Islet of Langerhans (tissue), 1 donor: ENCODE data around the gene LMO4.
A peak's percentile ranks its signal among the peaks of the same experiment; 100 is the strongest.

Source experiments
- FAIRE-seq: peaks from one replicate; lab custom pipeline; 2011; peaks lifted over from hg19 to GRCh38; lab: Jason Lieb, UNC

LMO4 gene

DNA sequence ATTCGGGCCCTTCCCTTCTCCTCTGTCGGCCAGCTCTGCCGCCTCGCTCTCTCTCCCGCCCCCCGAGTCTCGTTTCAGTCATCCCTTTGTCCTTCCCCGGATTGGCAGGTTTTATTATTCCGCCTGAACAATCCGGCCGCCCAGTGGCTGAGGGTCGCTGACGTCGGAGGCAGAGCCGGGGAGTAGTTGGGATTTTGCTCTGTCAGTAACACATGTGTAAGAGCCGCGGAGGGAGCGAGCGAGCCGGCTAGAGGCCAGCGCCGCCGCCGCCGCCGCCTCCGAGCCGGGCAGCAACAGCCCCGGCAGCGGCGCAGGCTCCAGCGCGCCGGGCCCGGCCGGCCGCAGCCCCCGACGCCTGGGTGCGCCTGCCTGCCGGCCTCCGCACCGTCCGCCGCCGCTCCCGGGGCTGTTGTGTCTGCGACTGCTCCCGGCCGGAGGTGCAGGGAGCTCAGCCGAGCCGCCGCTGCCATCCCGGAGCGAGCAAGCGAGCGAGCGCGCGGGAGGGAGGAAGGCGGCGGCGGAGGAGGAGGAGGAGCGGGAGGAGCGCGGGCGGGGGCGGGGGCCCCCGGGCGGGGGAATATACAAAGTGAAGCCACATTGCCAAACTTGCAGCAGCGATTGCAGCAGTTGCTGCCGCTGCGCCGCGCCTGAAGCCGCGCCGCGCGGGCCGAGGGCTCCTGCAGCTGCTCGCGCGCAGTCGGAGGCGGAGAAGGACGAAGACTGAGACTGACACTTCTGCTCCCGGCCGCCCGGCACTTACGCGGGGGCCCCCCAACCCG is at the start of gene LMO4:
LMO4 (plus strand) TSS at position 609 of the 779 bp plus-strand sequence. CDS start 3,136 bp downstream, outside the sequence.
- FAIRE-seq = no peak

- FAIRE-seq = no peak
These were observed 49.2 kb upstream of the LMO4 start for GRCh38 chr1:87279536-87279875.

DNA sequence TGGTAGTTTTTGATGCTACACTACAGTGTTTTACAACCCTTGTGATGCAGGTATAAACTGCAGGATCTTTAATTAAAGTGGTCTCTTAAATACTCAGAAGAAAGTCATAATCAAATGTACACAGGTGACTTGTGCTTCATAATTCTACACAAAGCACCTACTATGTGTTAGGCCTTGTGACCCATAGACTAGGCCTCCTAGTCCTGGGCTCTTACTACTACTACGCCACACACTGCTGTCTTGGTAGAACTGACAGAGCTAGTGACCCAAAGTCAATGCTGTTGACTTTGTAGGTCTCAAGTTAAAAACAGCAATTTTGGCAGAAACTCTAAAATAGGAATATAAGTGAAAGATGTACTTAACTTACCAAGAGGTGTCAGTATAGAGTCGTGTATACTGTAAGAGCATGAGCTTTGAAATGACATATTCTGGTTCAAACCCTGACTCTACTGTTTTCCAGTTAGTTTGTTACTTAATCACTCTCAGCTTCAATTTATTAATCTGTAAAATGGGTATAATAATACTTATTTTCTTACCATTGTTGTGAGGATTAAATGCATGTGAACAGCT is 48.6 kb upstream of the LMO4 start:
- FAIRE-seq = no peak

GRCh38 chr1:87284456-87285240 is 44.0 kb upstream of the LMO4 start:
- FAIRE-seq = no peak

GRCh38 chr1:87291107-87291506 is 37.6 kb upstream of the LMO4 start:
- no peak for FAIRE-seq

DNA sequence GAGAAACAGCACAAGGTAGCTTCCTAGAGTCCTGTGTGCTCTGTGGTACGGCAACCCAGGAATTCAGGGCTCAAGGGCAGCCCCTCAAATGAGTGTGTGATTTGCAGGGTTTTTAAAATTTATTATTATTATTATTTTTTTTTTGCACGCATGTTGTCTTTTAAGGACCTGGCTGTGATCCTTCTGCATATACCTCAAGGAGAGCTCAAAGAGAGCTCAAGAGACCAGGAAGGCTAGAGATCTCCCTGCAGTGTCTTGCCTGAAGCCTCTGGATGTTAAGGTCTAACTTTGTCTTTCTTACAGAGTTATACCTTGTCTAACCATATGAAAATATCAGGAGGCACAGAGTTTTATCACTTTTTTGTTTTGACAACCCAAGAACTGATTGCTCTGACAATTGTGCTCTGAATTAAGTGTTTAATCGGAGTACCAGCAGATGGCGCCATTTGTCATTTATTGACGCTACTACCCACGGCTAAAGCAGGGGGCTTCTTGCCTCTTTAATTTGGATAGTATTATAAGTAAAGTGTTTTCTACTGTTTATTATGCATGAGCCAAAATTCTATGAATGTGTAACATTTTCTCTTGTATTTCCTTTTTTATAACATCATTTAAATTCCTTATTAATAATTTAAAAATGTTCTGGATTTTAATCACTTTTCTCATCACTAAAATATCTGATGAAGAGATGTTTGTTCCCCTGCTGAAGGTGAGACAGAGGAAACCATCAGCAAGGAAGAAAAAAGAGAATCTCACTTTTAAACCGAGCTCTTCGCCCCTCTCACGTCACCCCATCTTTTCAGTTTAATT is 35.8 kb upstream of the LMO4 start:
- FAIRE-seq = peak; percentile 81

DNA sequence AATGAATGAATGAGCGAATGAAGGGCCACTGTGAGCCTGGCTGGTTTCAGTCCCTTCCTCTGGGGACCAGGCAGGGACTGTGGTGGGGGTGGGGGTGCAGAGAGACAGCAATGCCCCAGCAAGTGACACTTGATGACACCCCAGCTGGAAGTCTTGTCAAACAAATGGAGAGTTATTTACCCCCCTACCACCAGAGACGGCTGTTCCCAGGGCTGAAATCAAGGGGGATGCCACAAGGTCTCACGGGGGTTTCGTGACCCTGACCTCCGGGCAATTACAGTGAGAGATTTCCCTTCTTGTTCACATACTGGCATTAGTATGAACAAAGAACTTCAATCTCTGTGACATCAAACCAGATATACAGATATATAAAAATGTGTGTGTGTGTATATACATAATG is 34.0 kb upstream of the LMO4 start:
- no peak for FAIRE-seq

DNA sequence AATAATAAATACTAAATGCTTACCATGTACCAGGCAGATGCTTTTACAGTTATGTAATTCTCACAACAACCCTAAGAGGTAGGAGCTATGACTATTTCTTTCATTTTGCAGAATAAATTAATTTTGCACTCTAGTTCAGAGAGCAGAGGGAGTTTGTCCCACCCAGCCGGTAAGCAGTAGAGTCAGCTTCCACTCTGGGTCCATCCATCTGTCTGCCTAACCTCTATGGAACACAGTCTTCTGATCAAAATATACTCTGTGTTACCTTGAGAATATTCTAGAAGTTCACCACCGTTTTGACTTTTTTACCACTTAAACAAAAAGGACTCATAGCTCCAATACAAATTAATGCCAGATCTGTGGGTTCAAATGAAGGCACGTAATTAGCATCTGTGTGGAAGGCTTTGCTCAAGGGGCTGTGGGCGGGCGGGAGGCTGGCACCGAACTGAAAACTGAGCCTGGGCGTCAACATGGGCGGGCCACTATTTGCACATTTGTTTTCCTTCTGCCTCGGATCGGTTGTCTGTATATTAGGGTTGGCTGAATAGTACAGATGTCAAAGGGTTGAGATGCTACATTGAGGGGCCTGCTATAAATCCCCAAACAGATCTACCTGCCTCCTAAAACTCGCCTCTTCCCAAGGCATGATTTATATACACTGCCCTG is 33.1 kb upstream of the LMO4 start:
- FAIRE-seq = no peak

GRCh38 chr1:87296206-87296605 is 32.5 kb upstream of the LMO4 start:
- no peak for FAIRE-seq

GRCh38 chr1:87299661-87300060 is 29.0 kb upstream of the LMO4 start:
- FAIRE-seq = no peak

- FAIRE-seq = no peak
These were observed 28.1 kb upstream of the LMO4 start for GRCh38 chr1:87300628-87301027.

- FAIRE-seq = no peak
These were observed 23.5 kb upstream of the LMO4 start for GRCh38 chr1:87305151-87305550.

- no peak for FAIRE-seq
These were observed 22.9 kb upstream of the LMO4 start for GRCh38 chr1:87305762-87306161.

- no peak for FAIRE-seq
These were observed 21.4 kb upstream of the LMO4 start for GRCh38 chr1:87307306-87307705.

DNA sequence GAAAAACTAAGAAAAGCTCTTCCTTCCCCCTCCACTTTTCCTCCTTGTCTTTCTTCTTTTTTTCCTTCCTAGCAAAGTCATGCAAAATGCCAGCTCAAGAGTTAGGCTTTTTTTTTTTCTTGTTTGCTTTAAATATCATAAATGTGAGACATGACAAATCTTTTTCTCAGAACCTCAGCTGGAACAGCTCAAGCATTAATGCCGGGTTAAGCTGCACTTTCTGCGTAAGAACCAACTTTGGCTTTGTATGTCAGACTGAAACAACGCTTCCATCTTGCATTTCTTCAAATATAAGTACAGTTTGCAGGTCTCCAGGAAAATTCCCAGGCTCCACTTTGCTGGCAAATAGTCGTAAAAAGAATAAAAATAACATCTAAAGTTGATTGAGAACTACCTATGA is 20.7 kb upstream of the LMO4 start:
- FAIRE-seq = no peak

DNA sequence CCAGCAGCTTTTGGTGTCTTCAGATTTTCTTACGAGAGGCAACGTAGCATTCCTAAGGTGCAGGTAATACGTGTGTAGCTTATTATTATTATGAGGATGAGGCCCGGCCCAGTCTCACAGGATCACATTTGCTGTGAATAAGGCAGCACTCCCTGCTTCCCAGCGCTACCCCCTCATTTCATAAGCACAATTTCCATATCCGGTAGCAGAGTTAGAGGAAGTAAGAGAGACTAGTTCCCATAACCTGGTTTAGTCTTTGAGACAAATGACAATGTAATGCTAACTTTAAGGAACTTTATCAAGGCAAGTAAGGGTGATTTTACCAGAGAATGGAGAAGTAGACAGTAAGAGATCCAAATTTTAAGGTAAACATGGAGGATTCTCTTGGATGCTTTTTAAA is 14.6 kb upstream of the LMO4 start:
- no peak for FAIRE-seq

GRCh38 chr1:87318056-87318650 is 10.5 kb upstream of the LMO4 start:
- no peak for FAIRE-seq

- no peak for FAIRE-seq
These were observed 9.9 kb upstream of the LMO4 start for GRCh38 chr1:87318806-87319205.

DNA sequence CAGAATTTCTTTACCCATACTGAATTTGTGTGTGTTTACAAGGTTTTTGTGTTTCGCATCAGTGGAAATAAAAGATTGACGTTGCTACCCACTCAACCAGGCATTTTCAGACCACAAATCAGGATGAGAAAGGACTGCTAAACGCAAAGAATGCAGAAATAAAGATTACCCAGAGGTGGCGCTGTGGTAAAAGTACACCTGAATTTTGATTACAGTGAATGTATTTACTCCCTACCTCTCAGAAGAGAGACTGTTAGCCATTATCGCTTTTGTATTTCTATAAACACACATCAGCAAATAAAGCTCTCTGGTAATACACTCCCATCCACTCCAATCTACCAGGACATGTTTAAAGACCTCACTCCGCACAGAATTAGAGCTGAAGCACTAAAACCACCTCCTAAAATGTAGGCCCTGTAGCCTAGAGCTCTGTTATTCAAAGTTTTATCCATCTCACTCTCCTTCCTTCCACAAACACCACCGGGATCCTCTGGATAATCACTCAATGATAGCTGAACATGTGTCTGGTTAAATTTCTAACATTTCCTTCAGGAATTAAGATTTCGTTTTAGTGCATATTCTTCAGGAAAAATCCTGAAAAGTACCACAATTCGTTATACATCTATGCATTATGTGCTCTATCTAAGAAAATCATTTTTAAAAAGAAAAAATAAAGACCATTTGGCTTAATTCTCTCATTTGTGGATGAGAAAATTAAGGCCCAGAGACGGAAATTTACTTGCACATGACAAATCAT is 2.5 kb upstream of the LMO4 start:
- FAIRE-seq = peak; percentile 41

- no peak for FAIRE-seq
These were observed 1.1 kb upstream of the LMO4 start for GRCh38 chr1:87327376-87328271.
